Esophagus squamous epithelium (tissue), 4 donors: Measurements from ENCODE around the gene INSRR.

Experiments
- POLR2A ChIP-seq, 4 donors: fragments of 450-650 bp; IDR thresholded peaks; one replicate each; pipeline ENCODE4 v1.6.1; 2017; ENCODE audit warnings: antibody characterized with exemption in 4 of 4, mild to moderate bottlenecking in 4 of 4, moderate library complexity in 3 of 4
- TF ChIP-seq, protein P1 (sequence below), 6 experiments: fragments of 450-650 bp in 4 of 6; fragments of 200-600 bp in 2 of 6; sonication (generic) in 2 of 6; IDR thresholded peaks; one replicate each; pipeline ENCODE4 v1.5.1; 2016 to 2019; ENCODE audit warnings: antibody characterized with exemption in 6 of 6, mild to moderate bottlenecking in 4 of 6, moderate library complexity in 4 of 6

DNA sequence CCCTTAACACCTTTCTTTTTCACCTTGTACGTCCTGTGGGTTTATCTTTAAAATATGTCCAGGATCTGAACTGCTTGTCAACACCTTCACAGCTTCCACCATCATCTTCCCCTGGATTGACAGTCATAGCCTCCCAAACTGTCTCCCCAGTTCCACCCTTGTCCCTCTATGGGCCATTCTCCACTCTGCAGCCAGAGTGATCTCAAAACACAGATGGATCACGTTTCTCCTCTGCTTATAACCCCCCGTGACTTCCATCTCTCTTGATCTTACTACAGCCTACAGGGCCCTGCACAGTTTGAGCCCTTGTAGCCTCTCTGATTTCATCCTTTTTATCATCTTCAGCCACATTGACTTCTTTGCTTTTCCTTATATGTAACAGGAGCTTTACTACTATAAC, 4.3 kb downstream of the INSRR start:
- TF ChIP-seq, protein P1, sequence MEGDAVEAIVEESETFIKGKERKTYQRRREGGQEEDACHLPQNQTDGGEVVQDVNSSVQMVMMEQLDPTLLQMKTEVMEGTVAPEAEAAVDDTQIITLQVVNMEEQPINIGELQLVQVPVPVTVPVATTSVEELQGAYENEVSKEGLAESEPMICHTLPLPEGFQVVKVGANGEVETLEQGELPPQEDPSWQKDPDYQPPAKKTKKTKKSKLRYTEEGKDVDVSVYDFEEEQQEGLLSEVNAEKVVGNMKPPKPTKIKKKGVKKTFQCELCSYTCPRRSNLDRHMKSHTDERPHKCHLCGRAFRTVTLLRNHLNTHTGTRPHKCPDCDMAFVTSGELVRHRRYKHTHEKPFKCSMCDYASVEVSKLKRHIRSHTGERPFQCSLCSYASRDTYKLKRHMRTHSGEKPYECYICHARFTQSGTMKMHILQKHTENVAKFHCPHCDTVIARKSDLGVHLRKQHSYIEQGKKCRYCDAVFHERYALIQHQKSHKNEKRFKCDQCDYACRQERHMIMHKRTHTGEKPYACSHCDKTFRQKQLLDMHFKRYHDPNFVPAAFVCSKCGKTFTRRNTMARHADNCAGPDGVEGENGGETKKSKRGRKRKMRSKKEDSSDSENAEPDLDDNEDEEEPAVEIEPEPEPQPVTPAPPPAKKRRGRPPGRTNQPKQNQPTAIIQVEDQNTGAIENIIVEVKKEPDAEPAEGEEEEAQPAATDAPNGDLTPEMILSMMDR (IDR thresholded peaks at IDR 0.05): no peak
- TF ChIP-seq POLR2A (IDR thresholded peaks at IDR 0.05): no peak
